HEK293T (cell line): ENCODE results near the gene SESTD1.

Experiments used
- CTCF ChIA-PET: fragments of 350-600 bp; formaldehyde crosslinking; extraction: SDS; loops from one replicate; lab custom pipeline; 2021; ENCODE audit warnings: antibody characterized with exemption, inconsistent platforms; lab: Yijun Ruan, JAX
- POLR2A ChIA-PET: fragments of 350-600 bp; formaldehyde crosslinking; extraction: SDS; loops from one replicate; lab custom pipeline; 2020; ENCODE audit warnings: antibody characterized with exemption, inconsistent platforms; lab: Yijun Ruan, JAX
- DNase-seq: peaks from one replicate; pipeline ENCODE4 v3.0.0; 2012; ENCODE audit warnings: mixed read lengths; ENCODE audit errors: extremely low spot score
- ARNT ChIP-seq: fragments of 450-650 bp; IDR thresholded peaks from 2 replicates; pipeline ENCODE4 v1.6.1; 2017; ENCODE audit warnings: mild to moderate bottlenecking
- BHLHE40 ChIP-seq: fragments of 450-650 bp; IDR thresholded peaks from 2 replicates; pipeline ENCODE4 v1.6.1; 2016; ENCODE audit warnings: mild to moderate bottlenecking, moderate library complexity, borderline replicate concordance
- CTBP1 ChIP-seq: fragments of 450-650 bp; IDR thresholded peaks from 2 replicates; pipeline ENCODE4 v1.6.1; 2016; ENCODE audit warnings: borderline replicate concordance
- ELF4 ChIP-seq: fragments of 450-650 bp; IDR thresholded peaks from 2 replicates; pipeline ENCODE4 v1.6.1; 2017; ENCODE audit warnings: antibody characterized with exemption
- FOXA1 ChIP-seq: fragments of 450-650 bp; IDR thresholded peaks from 2 replicates; pipeline ENCODE4 v1.6.1; 2016; ENCODE audit warnings: mild to moderate bottlenecking
- FOXK2 ChIP-seq: fragments of 450-650 bp; IDR thresholded peaks from 2 replicates; pipeline ENCODE4 v1.6.1; 2016; ENCODE audit warnings: mild to moderate bottlenecking
- FOXM1 ChIP-seq: fragments of 450-650 bp; IDR thresholded peaks from 2 replicates; pipeline ENCODE4 v1.6.1; 2017; ENCODE audit warnings: mild to moderate bottlenecking, borderline replicate concordance
- HDGF ChIP-seq: fragments of 450-650 bp; IDR thresholded peaks from 2 replicates; pipeline ENCODE4 v1.6.1; 2017; ENCODE audit warnings: antibody characterized with exemption, borderline replicate concordance
- L3MBTL2 ChIP-seq: fragments of 450-650 bp; conservative IDR thresholded peaks from 2 replicates; pipeline ENCODE4 v1.6.1; 2016; ENCODE audit warnings: mild to moderate bottlenecking
- LEF1 ChIP-seq: fragments of 450-650 bp; IDR thresholded peaks from 2 replicates; pipeline ENCODE4 v1.6.1; 2017; ENCODE audit warnings: mild to moderate bottlenecking, borderline replicate concordance
- NFRKB ChIP-seq: fragments of 450-650 bp; IDR thresholded peaks from 2 replicates; pipeline ENCODE4 v1.6.1; 2016; ENCODE audit warnings: mild to moderate bottlenecking, moderate library complexity
- SP1 ChIP-seq: fragments of 450-650 bp; IDR thresholded peaks from 2 replicates; pipeline ENCODE4 v1.6.1; 2017
- SUZ12 ChIP-seq: fragments of 450-650 bp; IDR thresholded peaks from 2 replicates; pipeline ENCODE4 v1.6.1; 2016; ENCODE audit warnings: mild to moderate bottlenecking
- TARDBP ChIP-seq: fragments of 450-650 bp; IDR thresholded peaks from 2 replicates; pipeline ENCODE4 v1.6.1; 2016
- ZNF384 ChIP-seq: fragments of 450-650 bp; IDR thresholded peaks from 2 replicates; pipeline ENCODE4 v1.6.1; 2016
- TF ChIP-seq, protein P1 (sequence below): fragments of 450-650 bp; IDR thresholded peaks from 2 replicates; pipeline ENCODE4 v1.6.1; 2016

Gene SESTD1

DNA sequence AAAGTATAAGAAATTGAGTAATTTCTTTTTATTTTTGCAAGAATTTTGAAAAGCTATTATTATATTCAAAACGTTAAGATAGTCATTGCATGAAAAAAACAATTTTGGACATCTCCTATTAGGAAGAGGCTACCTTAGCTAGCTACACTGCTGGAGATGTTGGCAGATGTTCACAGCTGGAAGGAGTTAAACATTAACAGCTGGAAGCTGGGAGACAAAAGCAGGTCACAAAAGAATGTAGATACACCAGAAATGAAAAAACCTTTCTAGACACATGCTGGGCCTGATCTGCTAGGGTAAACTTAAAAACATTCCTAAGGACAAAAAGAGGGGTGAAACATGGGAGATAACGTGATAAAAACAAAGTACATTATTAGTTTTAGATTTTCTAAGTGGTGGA lies 84.4 kb downstream of the SESTD1 start:
- ChIA-PET CTCF (no interaction called here), POLR2A (no interaction called here)
- TF ChIP-seq CTBP1 (no peak), LEF1 (no peak), L3MBTL2 (no peak), FOXA1 (no peak), BHLHE40 (no peak), FOXK2 (no peak), ARNT (no peak), HDGF (no peak), NFRKB (no peak), SP1 (no peak), ELF4 (no peak)
- TF ChIP-seq, protein P1, sequence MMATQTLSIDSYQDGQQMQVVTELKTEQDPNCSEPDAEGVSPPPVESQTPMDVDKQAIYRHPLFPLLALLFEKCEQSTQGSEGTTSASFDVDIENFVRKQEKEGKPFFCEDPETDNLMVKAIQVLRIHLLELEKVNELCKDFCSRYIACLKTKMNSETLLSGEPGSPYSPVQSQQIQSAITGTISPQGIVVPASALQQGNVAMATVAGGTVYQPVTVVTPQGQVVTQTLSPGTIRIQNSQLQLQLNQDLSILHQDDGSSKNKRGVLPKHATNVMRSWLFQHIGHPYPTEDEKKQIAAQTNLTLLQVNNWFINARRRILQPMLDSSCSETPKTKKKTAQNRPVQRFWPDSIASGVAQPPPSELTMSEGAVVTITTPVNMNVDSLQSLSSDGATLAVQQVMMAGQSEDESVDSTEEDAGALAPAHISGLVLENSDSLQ: no peak
- no peak for DNase-seq

DNA sequence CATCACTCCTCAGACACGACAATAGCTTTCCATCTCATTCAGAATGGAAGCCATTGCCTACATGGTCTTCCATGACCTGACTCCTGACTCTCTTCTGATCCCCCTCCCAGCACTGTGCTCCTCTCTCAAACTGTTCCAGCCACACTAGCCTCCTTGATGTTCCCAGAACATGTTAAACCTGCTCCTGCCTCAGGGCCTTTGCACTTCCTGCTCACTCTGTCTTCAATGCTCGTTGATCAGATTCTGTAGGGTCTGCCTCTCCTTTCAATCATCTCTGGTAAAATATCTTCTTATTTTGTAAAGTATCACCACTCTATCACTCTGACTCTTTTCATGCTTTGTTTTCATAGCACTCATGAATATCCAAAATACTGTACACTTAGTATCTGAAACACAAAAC lies 84.9 kb downstream of the SESTD1 start:
- ChIA-PET CTCF (no interaction called here), POLR2A (no interaction called here)
- DNase-seq: no peak
- TF ChIP-seq TARDBP (no peak), NFRKB (no peak)

DNA sequence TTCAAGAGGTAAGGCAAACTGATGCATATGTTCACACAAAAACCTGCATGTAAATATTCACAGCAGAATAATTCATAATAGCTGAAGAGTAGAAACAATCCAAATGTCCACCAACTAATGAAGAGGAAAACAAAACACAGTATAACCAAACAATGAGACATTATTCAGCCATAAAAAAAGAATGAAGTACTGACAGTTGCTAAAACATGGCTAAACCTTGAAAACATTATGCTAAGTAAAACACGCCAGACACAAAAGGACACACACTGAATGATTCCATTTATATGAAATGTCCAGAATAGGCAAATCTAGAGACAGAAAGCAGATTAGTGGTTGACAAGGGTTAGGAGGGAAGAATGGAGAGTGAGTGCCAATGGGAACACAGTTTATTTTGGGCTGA lies 86.9 kb downstream of the SESTD1 start:
- TF ChIP-seq SUZ12: no peak
- TF ChIP-seq ZNF384: no peak
- no peak for TF ChIP-seq FOXK2
- no peak for TF ChIP-seq HDGF
- TF ChIP-seq LEF1: no peak
- TF ChIP-seq FOXA1: no peak
- no peak for TF ChIP-seq FOXM1
- TF ChIP-seq SP1: no peak
- no peak for TF ChIP-seq ELF4
- TF ChIP-seq, protein P1: no peak
- TF ChIP-seq BHLHE40: no peak
- no peak for TF ChIP-seq L3MBTL2
- TF ChIP-seq ARNT: no peak
- no peak for TF ChIP-seq CTBP1
- TF ChIP-seq NFRKB: no peak
- TF ChIP-seq TARDBP: no peak
- DNase-seq: no peak
- CTCF ChIA-PET: no interaction called here
- POLR2A ChIA-PET: no interaction called here

DNA sequence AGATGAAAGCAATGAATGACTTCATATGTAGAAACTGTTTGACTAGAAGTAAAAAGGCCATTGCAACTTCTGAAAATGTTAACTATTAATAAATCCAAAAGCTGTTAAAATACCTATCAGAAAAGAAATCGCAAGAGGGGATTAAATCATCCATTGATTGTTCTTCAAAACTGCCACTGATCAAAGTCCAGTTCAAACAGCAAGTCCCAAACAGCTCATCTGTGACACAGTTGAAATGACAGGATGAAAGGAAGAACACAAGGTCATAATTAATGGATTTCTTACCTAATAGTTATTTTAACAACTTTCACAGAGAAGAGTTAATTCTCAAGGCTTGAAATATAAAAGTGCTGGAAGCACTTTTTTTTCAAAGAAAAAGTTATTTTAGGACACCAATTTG lies 90.4 kb downstream of the SESTD1 start:
- TF ChIP-seq HDGF: no peak
- POLR2A ChIA-PET: no interaction called here
- no peak for DNase-seq
- CTCF ChIA-PET: no interaction called here

DNA sequence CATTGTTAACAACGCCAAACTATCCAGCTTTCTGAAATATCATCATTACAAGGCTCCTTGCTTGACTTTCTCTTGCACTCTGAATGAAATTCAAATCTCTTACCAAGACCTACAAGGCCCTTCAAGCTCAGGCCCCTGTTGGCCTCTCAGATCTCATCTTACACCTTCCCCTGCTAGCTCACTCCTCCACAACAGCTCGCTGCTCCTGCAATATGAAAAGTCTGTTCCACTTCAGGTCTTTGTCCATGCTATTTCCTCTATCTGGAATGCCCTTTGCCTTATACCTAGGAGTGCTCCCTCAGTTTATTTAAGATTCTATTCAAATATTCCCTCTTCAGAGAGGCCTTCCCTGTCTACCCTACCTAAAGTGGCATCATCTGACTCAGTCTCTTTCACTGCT lies 91.7 kb downstream of the SESTD1 start:
- CTCF ChIA-PET: no interaction called here

DNA sequence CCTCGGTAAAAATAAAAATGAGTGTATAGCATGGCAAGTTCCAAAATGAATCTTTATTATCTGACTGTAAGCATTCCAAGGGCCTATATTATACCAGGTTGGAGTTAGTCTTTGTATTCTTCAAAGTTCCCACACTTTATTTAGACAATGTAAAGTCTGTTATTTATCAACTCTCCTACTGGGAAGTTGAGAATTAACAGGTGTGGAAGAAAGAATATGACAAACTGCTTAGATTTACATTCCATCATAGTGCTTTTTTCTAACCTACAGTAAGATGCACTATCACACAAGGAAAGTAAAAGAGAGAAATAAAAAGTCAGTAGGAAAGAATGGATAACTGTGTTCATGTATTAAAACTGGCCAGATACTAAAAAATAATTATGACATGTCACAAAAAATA lies 93.3 kb downstream of the SESTD1 start:
- CTCF ChIA-PET: no interaction called here
- POLR2A ChIA-PET: no interaction called here
- DNase-seq: no peak
- TF ChIP-seq SUZ12: no peak
- no peak for TF ChIP-seq FOXM1
- TF ChIP-seq, protein P1: no peak
- TF ChIP-seq BHLHE40: no peak
- no peak for TF ChIP-seq CTBP1
- TF ChIP-seq L3MBTL2: no peak
- no peak for TF ChIP-seq LEF1
- TF ChIP-seq ZNF384: no peak

More for the DNA sequence above, 91.7 kb downstream of the SESTD1 start:
- TF ChIP-seq ARNT (no peak), ELF4 (no peak), SP1 (no peak), TARDBP (no peak), CTBP1 (no peak), BHLHE40 (no peak), FOXA1 (no peak), FOXK2 (no peak), LEF1 (no peak), L3MBTL2 (no peak), SUZ12 (no peak), NFRKB (no peak), HDGF (no peak), ZNF384 (no peak), FOXM1 (no peak)
- TF ChIP-seq, protein P1: no peak
- no peak for DNase-seq
- POLR2A ChIA-PET: no interaction called here
